ENCODE results near the gene TLL2. TPM values are rescaled to one million over a fixed set of nuclear protein-coding genes. Genes with fewer than 3 reads are reported as not detected.

TLL2 gene
- total and polyA plus RNA-seq, 5 experiments from 2014 or later, result 0.13 to 0.14 TPM; not detected in 3

GRCh38 chr10:96369890-96370583 is 143.7 kb downstream of the TLL2 start:
- H3K4me1 Mint-ChIP-seq, result peaks cover 5 to 11% (median 8%) of the 10 kb centered on the region in 4 donors
- POLR2A ChIA-PET, result no interaction called here
- H3K36me3 Mint-ChIP-seq, result no peaks in the 10 kb centered on the region
- H3K9me3 Mint-ChIP-seq, result no peaks in the 10 kb centered on the region
- H3K4me3 Mint-ChIP-seq, result no peak overlapping the region
- ATAC-seq, result no peak
- H3K27me3 Mint-ChIP-seq, result peaks cover 0 to 10% (median 6%) of the 10 kb centered on the region in 5 donors
- DNase-seq, result no peak
- no peak overlapping the region for H3K27ac Mint-ChIP-seq

DNA sequence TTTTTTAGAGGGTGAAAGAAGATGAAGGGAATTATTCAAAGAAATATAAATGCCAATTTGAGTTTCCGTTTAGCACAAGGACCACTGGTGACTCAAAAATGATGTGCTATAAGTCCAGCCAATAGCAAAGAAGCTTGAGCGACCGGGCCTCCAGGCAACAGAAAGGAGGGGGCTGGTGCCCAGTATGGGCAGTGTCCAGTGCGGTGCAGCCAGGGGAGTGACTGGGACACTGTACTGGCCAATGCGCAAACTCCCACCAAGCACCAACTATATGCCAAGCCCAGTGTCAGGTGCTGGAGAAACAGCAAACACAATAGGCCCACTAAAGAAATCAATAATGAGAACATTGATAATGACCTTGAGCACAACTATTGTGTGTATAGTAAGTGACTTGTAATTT is 144.8 kb downstream of the TLL2 start:
- no peak for ATAC-seq
- POLR2A ChIA-PET, result no interaction called here
- no peak overlapping the region for H3K4me3 Mint-ChIP-seq
- DNase-seq, result no peak
- H3K9me3 Mint-ChIP-seq, result no peaks in the 10 kb centered on the region
- no peak overlapping the region for H3K27ac Mint-ChIP-seq
- no peaks in the 10 kb centered on the region for H3K36me3 Mint-ChIP-seq
- peaks cover 0 to 5% (median 0%) of the 10 kb centered on the region in 4 donors for H3K4me1 Mint-ChIP-seq
- H3K27me3 Mint-ChIP-seq, result peaks cover 0 to 8% (median 0%) of the 10 kb centered on the region in 5 donors

GRCh38 chr10:96367470-96367869 is 146.3 kb downstream of the TLL2 start:
- peaks cover 0 to 2% (median 0%) of the 10 kb centered on the region in 9 donors for H3K9me3 Mint-ChIP-seq
- DNase-seq (no peak), ATAC-seq (no peak)
- H3K4me1 Mint-ChIP-seq, result peaks cover 0 to 5% (median 0%) of the 10 kb centered on the region in 4 donors
- peak overlapping the region in 1 of 10 donors; percentile 18 for H3K27ac Mint-ChIP-seq
- no peaks in the 10 kb centered on the region for H3K27me3 Mint-ChIP-seq
- H3K4me3 Mint-ChIP-seq, result no peak overlapping the region
- no peaks in the 10 kb centered on the region for H3K36me3 Mint-ChIP-seq
- POLR2A ChIA-PET, result no interaction called here

DNA sequence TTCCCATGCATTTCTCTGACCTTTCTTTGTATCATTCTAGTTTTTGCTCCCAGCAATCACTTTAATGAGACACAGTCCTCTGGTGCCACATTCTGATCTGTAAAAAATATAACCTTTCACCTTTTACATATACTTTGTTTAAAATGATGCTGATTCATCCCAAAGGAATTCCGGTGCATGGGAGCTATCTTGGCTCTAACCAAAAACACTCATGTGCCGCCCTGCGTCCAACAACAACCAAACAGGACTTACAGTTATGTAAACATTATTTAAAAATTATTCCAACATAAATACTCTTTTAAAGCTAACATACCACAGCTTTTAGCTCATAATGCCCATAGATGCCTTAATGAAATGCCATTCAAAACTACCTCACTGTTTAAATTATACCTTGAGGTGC is 147.2 kb downstream of the TLL2 start:
- no peak for DNase-seq
- Mint-ChIP-seq H3K9me3 (peaks cover 0 to 2% (median 0%) of the 10 kb centered on the region in 9 donors), H3K36me3 (no peaks in the 10 kb centered on the region), H3K27ac (peak overlapping the region in 1 of 10 donors; percentile 7), H3K27me3 (no peaks in the 10 kb centered on the region), H3K4me1 (peaks cover 0 to 5% (median 0%) of the 10 kb centered on the region in 4 donors), H3K4me3 (no peak overlapping the region)
- ATAC-seq, result no peak
- POLR2A ChIA-PET, result no interaction called here

GRCh38 chr10:96365571-96365970 is 148.2 kb downstream of the TLL2 start:
- Mint-ChIP-seq H3K36me3 (no peaks in the 10 kb centered on the region), H3K4me1 (peaks cover 0 to 2% (median 0%) of the 10 kb centered on the region in 4 donors), H3K27ac (no peak overlapping the region), H3K27me3 (no peaks in the 10 kb centered on the region), H3K9me3 (peaks cover 0 to 2% (median 0%) of the 10 kb centered on the region in 9 donors), H3K4me3 (no peak overlapping the region)
- DNase-seq (no peak), ATAC-seq (no peak)
- POLR2A ChIA-PET, result no interaction called here

DNA sequence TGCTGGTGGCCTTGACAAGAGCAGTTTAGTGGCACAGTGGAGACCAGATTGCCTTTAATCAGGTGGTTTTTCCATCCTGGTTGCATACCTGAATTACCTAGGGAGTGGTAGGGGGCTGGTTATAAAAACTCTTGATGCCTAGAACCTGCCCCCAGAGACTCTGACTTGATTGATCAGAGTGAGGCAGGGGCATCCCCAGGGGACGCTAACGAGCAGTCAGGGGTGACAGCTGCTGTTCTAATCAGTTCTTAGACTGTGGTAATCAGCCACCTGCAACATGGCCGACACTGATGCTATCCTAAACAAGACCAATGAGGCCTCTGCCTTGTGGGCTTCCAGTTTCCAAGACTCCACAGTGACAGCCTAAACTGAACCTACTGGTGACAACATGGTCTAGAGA is 153.0 kb downstream of the TLL2 start:
- Mint-ChIP-seq H3K9me3 (peaks cover 0 to 4% (median 0%) of the 10 kb centered on the region in 9 donors), H3K4me1 (no peaks in the 10 kb centered on the region), H3K4me3 (no peak overlapping the region), H3K27me3 (peaks cover 0 to 18% (median 9%) of the 10 kb centered on the region in 5 donors), H3K36me3 (no peaks in the 10 kb centered on the region), H3K27ac (no peak overlapping the region)
- POLR2A ChIA-PET, result no interaction called here
- ATAC-seq (no peak), DNase-seq (no peak)

DNA sequence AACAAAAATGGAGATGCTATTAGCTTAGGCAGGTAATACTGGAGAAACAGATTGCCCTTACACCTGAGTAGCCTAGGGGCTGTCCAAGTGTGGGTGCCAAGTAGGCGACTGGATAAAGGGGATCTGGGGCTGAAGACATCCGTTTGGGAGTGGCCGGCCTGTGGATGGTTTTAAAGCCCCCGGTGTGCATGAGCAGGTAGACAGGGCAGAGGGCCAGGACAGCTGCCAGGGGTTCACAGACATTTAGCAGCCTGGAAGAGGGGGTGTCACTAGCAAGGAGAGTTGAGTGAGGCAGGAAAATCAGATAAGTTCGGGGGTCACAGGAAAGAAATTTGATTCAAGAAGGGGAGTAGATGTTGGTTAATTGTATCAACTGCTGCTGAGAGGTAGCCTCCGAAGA is 153.4 kb downstream of the TLL2 start:
- H3K36me3 Mint-ChIP-seq, result no peaks in the 10 kb centered on the region
- no peak overlapping the region for H3K27ac Mint-ChIP-seq
- H3K4me3 Mint-ChIP-seq, result no peak overlapping the region
- H3K4me1 Mint-ChIP-seq, result no peaks in the 10 kb centered on the region
- ATAC-seq (no peak), DNase-seq (no peak)
- POLR2A ChIA-PET, result no interaction called here
- peaks cover 0 to 4% (median 0%) of the 10 kb centered on the region in 9 donors for H3K9me3 Mint-ChIP-seq
- peaks cover 0 to 18% (median 9%) of the 10 kb centered on the region in 5 donors for H3K27me3 Mint-ChIP-seq

GRCh38 chr10:96359616-96360015 is 154.1 kb downstream of the TLL2 start:
- POLR2A ChIA-PET, result no interaction called here
- H3K27me3 Mint-ChIP-seq, result peaks cover 0 to 18% (median 9%) of the 10 kb centered on the region in 5 donors
- ATAC-seq, result no peak
- H3K36me3 Mint-ChIP-seq, result no peaks in the 10 kb centered on the region
- no peaks in the 10 kb centered on the region for H3K4me1 Mint-ChIP-seq
- no peak for DNase-seq
- H3K9me3 Mint-ChIP-seq, result peaks cover 0 to 4% (median 0%) of the 10 kb centered on the region in 9 donors
- H3K4me3 Mint-ChIP-seq, result no peak overlapping the region
- no peak overlapping the region for H3K27ac Mint-ChIP-seq

- ATAC-seq (no peak), DNase-seq (no peak)
- Mint-ChIP-seq H3K27me3 (peaks cover 0 to 18% (median 9%) of the 10 kb centered on the region in 5 donors), H3K27ac (no peak within 1 kb of the TSS), H3K4me3 (no peak within 1 kb of the TSS), H3K4me1 (no peaks in the 10 kb centered on the region), H3K36me3 (no peaks in the 10 kb centered on the region), H3K9me3 (peaks cover 0 to 4% (median 0%) of the 10 kb centered on the region in 9 donors)
- POLR2A ChIA-PET, result no interaction called here
These were observed 154.7 kb downstream of the TLL2 start, which contains the start of gene OPALIN for GRCh38 chr10:96358851-96359540. OPALIN (minus strand) TSS chr10:96359002; CDS start chr10:96358896, 106 bp downstream.

DNA sequence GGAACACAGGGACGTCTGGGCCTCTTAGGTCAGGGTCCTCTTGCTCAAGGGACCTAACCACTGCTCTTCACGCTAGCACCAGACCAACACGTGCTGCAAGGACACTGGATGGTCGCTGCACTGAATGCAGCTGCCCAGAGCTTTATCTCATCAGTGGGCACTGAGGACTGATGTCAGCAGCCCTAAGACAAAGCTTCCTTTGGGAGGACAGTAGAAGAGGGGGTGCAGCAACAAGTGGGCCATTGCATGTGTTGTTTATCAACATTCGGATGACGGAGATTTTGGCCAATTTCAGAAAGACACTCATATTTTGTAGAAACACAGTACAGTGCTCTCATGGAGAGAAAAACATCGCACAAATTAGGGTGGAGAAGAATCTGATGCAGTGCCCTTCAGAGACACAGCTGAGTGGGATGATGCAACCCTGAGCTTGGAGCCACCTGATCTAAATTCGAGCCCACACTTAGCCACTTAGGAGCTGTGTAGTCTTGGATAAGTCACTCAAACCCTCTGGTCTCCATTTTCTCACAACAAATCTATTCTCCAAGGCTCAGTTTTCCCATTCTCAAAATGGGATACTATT is 156.6 kb downstream of the TLL2 start:
- no peak overlapping the region for H3K27ac Mint-ChIP-seq
- H3K27me3 Mint-ChIP-seq, result peaks cover 0 to 25% (median 9%) of the 10 kb centered on the region in 5 donors
- H3K4me1 Mint-ChIP-seq, result no peaks in the 10 kb centered on the region
- no peaks in the 10 kb centered on the region for H3K36me3 Mint-ChIP-seq
- no peak overlapping the region for H3K4me3 Mint-ChIP-seq
- DNase-seq (no peak), ATAC-seq (no peak)
- POLR2A ChIA-PET, result no interaction called here
- H3K9me3 Mint-ChIP-seq, result peaks cover 0 to 2% (median 0%) of the 10 kb centered on the region in 9 donors

- Mint-ChIP-seq H3K4me1 (no peaks in the 10 kb centered on the region), H3K36me3 (peaks cover 0 to 4% (median 0%) of the 10 kb centered on the region in 3 donors), H3K9me3 (no peaks in the 10 kb centered on the region), H3K27ac (no peak overlapping the region), H3K27me3 (peaks cover 0 to 25% (median 4%) of the 10 kb centered on the region in 5 donors), H3K4me3 (no peak overlapping the region)
- DNase-seq (no peak), ATAC-seq (no peak)
- POLR2A ChIA-PET, result no interaction called here
These were observed 161.1 kb downstream of the TLL2 start for GRCh38 chr10:96352582-96352981.

- H3K27me3 Mint-ChIP-seq, result peaks cover 0 to 23% (median 4%) of the 10 kb centered on the region in 5 donors
- no peak for DNase-seq
- no peaks in the 10 kb centered on the region for H3K4me1 Mint-ChIP-seq
- ATAC-seq, result no peak
- H3K4me3 Mint-ChIP-seq, result no peak overlapping the region
- H3K27ac Mint-ChIP-seq, result no peak overlapping the region
- H3K36me3 Mint-ChIP-seq, result peaks cover 0 to 4% (median 0%) of the 10 kb centered on the region in 3 donors
- POLR2A ChIA-PET, result no interaction called here
- H3K9me3 Mint-ChIP-seq, result peaks cover 0 to 4% (median 0%) of the 10 kb centered on the region in 9 donors
These were observed 161.7 kb downstream of the TLL2 start for GRCh38 chr10:96352027-96352426.

DNA sequence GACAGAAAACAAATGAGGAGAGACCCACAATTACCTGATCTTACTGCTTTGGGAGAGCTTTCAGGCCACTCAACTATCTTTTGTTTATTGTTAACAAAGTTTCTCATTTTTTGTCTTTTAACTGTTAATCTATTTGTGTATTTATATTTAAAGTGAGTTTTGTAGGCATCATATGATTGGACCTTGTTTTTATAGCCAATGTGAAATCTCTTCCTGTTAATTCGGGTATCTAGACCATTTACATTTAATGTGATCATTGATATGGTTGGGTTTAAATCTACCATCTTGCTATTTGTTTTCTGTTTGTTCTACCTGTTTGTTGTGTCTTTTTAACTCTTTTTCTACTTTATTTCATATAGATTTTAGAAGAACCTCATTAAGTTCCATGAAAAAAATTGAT is 167.4 kb downstream of the TLL2 start:
- H3K27ac Mint-ChIP-seq, result no peak overlapping the region
- ATAC-seq (no peak), DNase-seq (no peak)
- POLR2A ChIA-PET, result no interaction called here
- H3K4me3 Mint-ChIP-seq, result no peak overlapping the region
- H3K27me3 Mint-ChIP-seq, result peaks cover 0 to 14% (median 1%) of the 10 kb centered on the region in 5 donors
- H3K4me1 Mint-ChIP-seq, result peaks cover 0 to 5% (median 0%) of the 10 kb centered on the region in 4 donors
- H3K36me3 Mint-ChIP-seq, result peaks cover 0 to 14% (median 6%) of the 10 kb centered on the region in 3 donors
- peaks cover 0 to 15% (median 3%) of the 10 kb centered on the region in 9 donors for H3K9me3 Mint-ChIP-seq
